Measurements from ENCODE around the gene WNT10A.
"Not testable (repeated sequence)": the region's sequence is repeated elsewhere in the genome, so short reads cannot be mapped to it uniquely, and the experiment has no call there.

The WNT10A gene

DNA sequence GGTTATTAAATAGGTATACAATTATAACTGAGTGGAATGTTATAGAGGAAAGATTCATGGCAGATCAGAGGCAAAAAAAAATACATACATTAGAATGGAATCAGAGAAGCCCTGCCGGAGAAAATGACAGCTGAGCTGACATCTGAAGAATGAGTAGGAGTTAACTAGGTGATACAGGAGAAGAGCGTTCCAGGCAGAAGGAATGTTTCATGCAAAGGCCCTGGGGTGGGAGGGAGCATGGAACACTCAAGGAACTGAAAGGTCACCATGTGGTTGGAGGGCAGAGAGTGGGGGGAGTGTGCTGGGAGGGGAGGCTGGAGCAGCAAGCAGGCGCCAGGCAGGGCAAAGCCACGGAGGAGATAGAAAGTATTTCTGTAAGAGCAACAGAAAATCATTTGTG, 47.2 kb downstream of the WNT10A start:
- in situ Hi-C loops (cut with MboI; ENCODE audit: low sequenced_read_pairs), result no loop called here

DNA sequence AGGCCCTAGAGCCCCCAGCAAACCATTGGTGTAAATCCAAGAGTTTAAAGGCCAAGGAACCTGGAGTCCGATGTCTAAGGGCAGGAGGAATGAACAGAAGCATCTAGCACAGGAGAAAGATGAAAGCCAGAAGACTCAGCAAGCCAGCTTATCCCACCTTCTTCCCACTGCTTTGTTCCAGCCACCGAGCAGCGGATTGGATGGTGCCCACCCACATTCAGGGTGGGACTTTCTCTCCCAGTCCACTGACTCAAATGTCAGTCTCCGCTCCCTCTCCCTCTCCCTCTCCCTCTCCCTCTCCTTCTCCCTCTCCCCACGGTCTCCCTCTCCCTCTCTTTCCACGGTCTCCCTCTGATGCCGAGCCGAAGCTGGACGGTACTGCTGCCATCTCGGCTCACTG, 49.8 kb downstream of the WNT10A start:
- in situ Hi-C loops (cut with MboI; ENCODE audit: low sequenced_read_pairs), result not testable (repeated sequence)

DNA sequence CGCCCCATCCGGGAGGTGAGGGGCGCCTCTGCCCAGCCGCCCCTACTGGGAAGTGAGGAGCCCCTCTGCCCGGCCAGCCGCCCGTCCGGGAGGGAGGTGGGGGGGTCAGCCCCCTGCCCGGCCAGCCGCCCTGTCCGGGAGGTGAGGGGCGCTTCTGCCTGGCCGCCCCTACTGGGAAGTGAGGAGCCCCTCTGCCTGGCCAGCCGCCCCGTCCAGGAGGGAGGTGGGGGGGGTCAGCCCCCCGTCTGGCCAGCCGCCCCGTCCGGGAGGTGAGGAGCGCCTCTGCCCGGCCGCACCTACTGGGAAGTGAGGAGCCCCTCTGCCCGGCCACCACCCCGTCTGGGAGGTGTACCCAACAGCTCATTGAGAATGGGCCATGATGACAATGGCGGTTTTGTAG, 51.1 kb downstream of the WNT10A start:
- in situ Hi-C loops (cut with MboI; ENCODE audit: low sequenced_read_pairs), result not testable (repeated sequence)
